CD14-positive monocyte (primary cell): ENCODE data around the gene PAFAH1B2. TPM values are rescaled to one million over a fixed set of nuclear protein-coding genes. Genes with fewer than 3 reads are reported as not detected.

ENCODE experiments used
- DNase-seq, 3 donors: peaks; one replicate each; pipeline ENCODE4 v3.0.0-alpha.2; 2011 to 2022
- H2AFZ ChIP-seq: 2 replicates; pipeline ENCODE4 v1.6.0; 2012; ENCODE audit warnings: mild to moderate bottlenecking, low read depth, low read length, inconsistent platforms; ENCODE audit not compliant: insufficient read depth, poor library complexity, severe bottlenecking
- H3K27ac ChIP-seq, 2 donors: 1 replicate in 1 of 2; 2 replicates in 1 of 2; pipeline ENCODE4 v1.5.1; 2012 to 2013; ENCODE audit warnings: low read length in 2 of 2, control low read depth in 1 of 2, inconsistent platforms in 1 of 2, low read depth in 1 of 2, mild to moderate bottlenecking in 1 of 2
- H3K27me3 ChIP-seq, 2 donors: one replicate each; pipeline versions ENCODE4 v1.6.0 to v1.6.1; 2011 to 2013; ENCODE audit warnings: low read length in 2 of 2; ENCODE audit not compliant: control insufficient read depth in 2 of 2, insufficient read depth in 2 of 2
- H3K36me3 ChIP-seq, 2 donors: replicated peaks in 1 of 2; 1 replicate in 1 of 2; 2 replicates in 1 of 2; pipeline versions ENCODE4 v1.5.1 to v1.6.1; 2012 to 2013; ENCODE audit warnings: low read length in 2 of 2, control low read depth in 1 of 2, inconsistent platforms in 1 of 2, mild to moderate bottlenecking in 1 of 2; ENCODE audit not compliant: insufficient read depth in 2 of 2, control insufficient read depth in 1 of 2
- H3K4me1 ChIP-seq, 2 donors: 1 replicate in 1 of 2; 2 replicates in 1 of 2; pipeline versions ENCODE4 v1.5.1 to v1.6.1; 2012 to 2013; ENCODE audit warnings: low read length in 2 of 2, control low read depth in 1 of 2, inconsistent platforms in 1 of 2, mild to moderate bottlenecking in 1 of 2, moderate library complexity in 1 of 2; ENCODE audit not compliant: insufficient read depth in 2 of 2, control insufficient read depth in 1 of 2
- H3K4me2 ChIP-seq: replicated peaks from 2 replicates; pipeline ENCODE3; 2012; ENCODE audit warnings: low read length, moderate library complexity, mild to moderate bottlenecking; ENCODE audit not compliant: poor library complexity, severe bottlenecking; ENCODE audit errors: extremely low read depth
- H3K4me3 ChIP-seq, 3 experiments: fragments of 200-600 bp in 1 of 3; sonication (generic) in 1 of 3; replicated peaks in 1 of 3; 1 replicate in 2 of 3; 2 replicates in 1 of 3; pipeline ENCODE4 v1.5.1; 2011 to 2013; ENCODE audit warnings: low read length in 3 of 3, mild to moderate bottlenecking in 3 of 3, control low read depth in 2 of 3, low read depth in 2 of 3, inconsistent platforms in 1 of 3, moderate library complexity in 1 of 3
- H3K79me2 ChIP-seq: 2 replicates; pipeline ENCODE4 v1.6.0; 2012; ENCODE audit warnings: mild to moderate bottlenecking, control low read depth, inconsistent platforms, low read length, moderate library complexity; ENCODE audit not compliant: insufficient read depth
- H3K9ac ChIP-seq: 2 replicates; pipeline ENCODE4 v1.6.0; 2017; ENCODE audit warnings: low read length, mild to moderate bottlenecking; ENCODE audit not compliant: insufficient read depth, poor library complexity, severe bottlenecking
- H3K9me3 ChIP-seq, 2 donors: replicated peaks in 1 of 2; 1 replicate in 1 of 2; 2 replicates in 1 of 2; pipeline versions ENCODE4 v1.5.1 to v1.6.1; 2012 to 2013; ENCODE audit warnings: low read length in 2 of 2, control low read depth in 1 of 2; ENCODE audit not compliant: control insufficient read depth in 1 of 2, insufficient read depth in 1 of 2
- H4K20me1 ChIP-seq: 2 replicates; pipeline ENCODE4 v1.6.0; 2012; ENCODE audit warnings: mild to moderate bottlenecking, low read length, control low read depth, moderate library complexity; ENCODE audit not compliant: insufficient read depth
- H3K27ac Mint-ChIP-seq, 7 donors: one replicate each; pipeline ENCODE4 v1.8.0; 2020; ENCODE audit warnings: mild to moderate bottlenecking in 7 of 7, mixed read lengths in 7 of 7, moderate library complexity in 6 of 7, inconsistent platforms in 2 of 7
- H3K27me3 Mint-ChIP-seq, 3 donors: one replicate each; pipeline ENCODE4 v1.8.0; 2021 to 2022; ENCODE audit warnings: low read depth in 3 of 3, mild to moderate bottlenecking in 3 of 3, mixed read lengths in 3 of 3, moderate library complexity in 3 of 3, inconsistent platforms in 1 of 3
- H3K36me3 Mint-ChIP-seq, 2 donors: one replicate each; pipeline ENCODE4 v1.8.0; 2020; ENCODE audit warnings: mixed read lengths in 2 of 2, inconsistent platforms in 1 of 2, mild to moderate bottlenecking in 1 of 2
- H3K4me1 Mint-ChIP-seq: one replicate; pipeline ENCODE4 v1.8.0; 2020; ENCODE audit warnings: mild to moderate bottlenecking, mixed read lengths
- H3K4me3 Mint-ChIP-seq, 2 donors: one replicate each; pipeline ENCODE4 v1.8.0; 2020; ENCODE audit warnings: mild to moderate bottlenecking in 2 of 2, mixed read lengths in 2 of 2, moderate library complexity in 1 of 2
- H3K9me3 Mint-ChIP-seq, 7 donors: one replicate each; pipeline ENCODE4 v1.8.0; 2020 to 2022; ENCODE audit warnings: mixed read lengths in 7 of 7, mild to moderate bottlenecking in 6 of 7, moderate library complexity in 6 of 7, inconsistent platforms in 2 of 7
- WGBS: methylation state at CpG from one replicate; pipeline ENCODE4 v1.1.5; 2013; ENCODE audit warnings: missing lambda C conversion rate; ENCODE audit not compliant: insufficient coverage; 5-methylcytosine and 5-hydroxymethylcytosine counted together
- intact Hi-C, 2 donors: fragments of 100-400 bp; cut with micrococcal nuclease; formaldehyde crosslinking; loops; one replicate each; pipeline versions ENCODE4 v1.15.0 to v1.15.1; 2023
- polyA plus RNA-seq, 3 donors: library from polyadenylated mRNA; depleted of rRNA in 1 of 3; unstranded in 2 of 3; stranded (reverse) in 1 of 3; fragments of 300-500 nt in 2 of 3; fragments of >200 nt in 1 of 3; fragmentation: Illumina TruSeq in 2 of 3; gene quantifications; 1 replicate in 2 of 3; 2 replicates in 1 of 3; pipeline ENCODE4 v1.2.3, GENCODE V29; 2012 to 2021
- TF ChIP-seq, protein P1 (sequence below): fragments of 200-600 bp; IDR thresholded peaks from one replicate; pipeline ENCODE4 v1.8.0; 2022; ENCODE audit warnings: antibody characterized with exemption, mild to moderate bottlenecking

Gene PAFAH1B2
- polyA plus RNA-seq, 3 donors: 16.9 to 25.1 (median 23.7) TPM

DNA sequence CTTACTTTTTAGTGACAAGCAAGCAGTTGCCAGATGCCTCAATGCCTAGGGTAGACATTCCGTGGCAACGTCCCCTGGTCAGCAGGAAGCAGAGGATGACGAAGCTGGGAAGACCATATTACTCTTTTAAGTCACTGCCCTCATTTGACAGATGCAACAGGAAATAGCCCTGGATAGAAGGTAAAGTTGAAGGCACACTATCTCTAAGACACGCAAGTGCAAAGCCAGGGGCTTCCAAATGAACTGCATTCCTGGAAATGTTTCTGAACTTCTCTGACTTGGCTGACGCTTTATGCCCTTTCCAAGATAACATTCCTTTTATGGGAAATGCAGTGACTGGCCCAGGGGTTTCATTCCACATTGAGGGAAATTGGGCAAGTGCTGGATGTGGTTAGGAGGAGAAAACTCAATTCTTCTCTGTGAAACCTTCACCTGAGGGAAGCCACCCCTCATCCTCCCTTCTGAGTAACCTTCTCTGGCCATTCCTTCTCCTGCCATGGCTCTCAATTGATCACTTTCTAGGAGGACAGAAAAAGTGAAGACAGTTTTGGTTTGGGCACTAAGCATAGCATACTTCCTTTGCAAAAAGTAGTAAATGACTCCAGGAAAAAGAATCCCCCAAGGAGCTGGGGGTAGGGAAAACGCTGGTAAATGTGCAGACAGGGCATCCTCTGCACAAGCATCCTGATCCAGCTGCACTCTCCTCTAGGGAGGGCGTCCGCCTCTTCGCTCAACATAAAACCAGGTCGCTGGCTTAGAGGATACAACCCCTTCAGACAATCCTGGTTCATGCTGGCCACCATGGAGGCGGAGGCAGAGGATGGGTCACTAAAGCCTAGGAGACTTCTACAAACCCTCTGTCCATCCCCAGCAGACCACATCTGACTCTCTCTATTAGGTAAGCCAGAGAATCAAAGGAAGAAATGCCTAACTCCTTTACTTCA, 73.3 kb downstream of the PAFAH1B2 start:
- H3K4me2 ChIP-seq: no peak overlapping the region
- H3K27me3 Mint-ChIP-seq: peaks cover 0 to 3% (median 0%) of the 10 kb centered on the region in 3 donors
- no peak for DNase-seq
- TF ChIP-seq, protein P1, sequence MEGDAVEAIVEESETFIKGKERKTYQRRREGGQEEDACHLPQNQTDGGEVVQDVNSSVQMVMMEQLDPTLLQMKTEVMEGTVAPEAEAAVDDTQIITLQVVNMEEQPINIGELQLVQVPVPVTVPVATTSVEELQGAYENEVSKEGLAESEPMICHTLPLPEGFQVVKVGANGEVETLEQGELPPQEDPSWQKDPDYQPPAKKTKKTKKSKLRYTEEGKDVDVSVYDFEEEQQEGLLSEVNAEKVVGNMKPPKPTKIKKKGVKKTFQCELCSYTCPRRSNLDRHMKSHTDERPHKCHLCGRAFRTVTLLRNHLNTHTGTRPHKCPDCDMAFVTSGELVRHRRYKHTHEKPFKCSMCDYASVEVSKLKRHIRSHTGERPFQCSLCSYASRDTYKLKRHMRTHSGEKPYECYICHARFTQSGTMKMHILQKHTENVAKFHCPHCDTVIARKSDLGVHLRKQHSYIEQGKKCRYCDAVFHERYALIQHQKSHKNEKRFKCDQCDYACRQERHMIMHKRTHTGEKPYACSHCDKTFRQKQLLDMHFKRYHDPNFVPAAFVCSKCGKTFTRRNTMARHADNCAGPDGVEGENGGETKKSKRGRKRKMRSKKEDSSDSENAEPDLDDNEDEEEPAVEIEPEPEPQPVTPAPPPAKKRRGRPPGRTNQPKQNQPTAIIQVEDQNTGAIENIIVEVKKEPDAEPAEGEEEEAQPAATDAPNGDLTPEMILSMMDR: no peak
- H3K9ac ChIP-seq: no peak overlapping the region
- H3K36me3 Mint-ChIP-seq: peaks cover 79 to 96% of the 10 kb centered on the region in 2 donors
- intact Hi-C loops: no loop called here
- H3K4me3 ChIP-seq: no peak overlapping the region
- peak overlapping the region in 2 of 7 donors; percentile 21 to 83 for H3K27ac Mint-ChIP-seq
- no peak overlapping the region for H3K27ac ChIP-seq
- no peaks in the 10 kb centered on the region for H3K79me2 ChIP-seq
- 93% methylated on average over 3 of the region's 11 CpGs for WGBS
- H3K36me3 ChIP-seq: peaks cover 90 to 95% of the 10 kb centered on the region in 2 donors
- H3K9me3 Mint-ChIP-seq: no peaks in the 10 kb centered on the region
- no peaks in the 10 kb centered on the region for H3K9me3 ChIP-seq
- H3K4me3 Mint-ChIP-seq: no peak overlapping the region
- no peak overlapping the region for H2AFZ ChIP-seq
- no peaks in the 10 kb centered on the region for H3K27me3 ChIP-seq
- peaks cover 0 to 3% of the 10 kb centered on the region in 2 donors for H3K4me1 ChIP-seq
- peaks cover 6% of the 10 kb centered on the region for H3K4me1 Mint-ChIP-seq
- no peaks in the 10 kb centered on the region for H4K20me1 ChIP-seq

DNA sequence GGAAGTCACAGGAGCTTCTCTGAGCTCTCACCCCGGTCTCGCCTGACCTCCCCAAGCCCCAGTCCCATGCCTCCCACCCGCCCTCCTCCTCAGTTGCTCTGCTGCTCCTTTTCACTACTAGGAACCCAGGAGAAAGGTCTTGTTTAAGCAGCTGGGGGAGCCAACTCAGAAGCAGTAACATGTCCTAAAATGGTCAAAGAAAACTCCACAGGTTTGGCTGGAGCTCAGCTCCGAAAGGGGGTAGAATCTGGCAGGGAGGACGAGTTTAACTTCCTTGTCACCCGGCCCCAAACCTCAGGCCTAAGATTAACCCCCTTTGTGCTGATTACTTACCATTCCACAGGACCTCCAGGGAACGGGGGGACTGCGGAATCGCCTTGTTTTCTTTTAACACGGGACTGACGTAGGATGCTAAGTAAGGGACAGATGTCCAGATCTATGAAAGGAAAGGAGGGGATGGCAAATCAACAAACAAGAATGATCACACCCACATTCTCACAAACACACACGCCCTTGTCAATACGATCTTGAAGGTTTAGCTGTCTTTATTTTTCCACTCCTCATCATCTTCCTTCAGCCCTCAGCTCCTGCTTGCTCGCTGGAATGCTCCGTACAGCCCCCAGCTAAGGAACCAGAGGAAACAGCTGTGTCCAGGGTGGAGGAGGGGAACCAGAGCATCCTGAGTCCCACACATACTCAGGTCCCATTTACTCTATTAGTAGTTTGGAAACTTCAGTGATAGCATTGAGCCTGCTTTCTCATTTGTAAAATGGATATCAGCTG, 74.2 kb downstream of the PAFAH1B2 start:
- H3K4me2 ChIP-seq: no peak overlapping the region
- H3K36me3 ChIP-seq: peaks cover 89 to 95% of the 10 kb centered on the region in 2 donors
- H3K4me1 ChIP-seq: peaks cover 0 to 3% of the 10 kb centered on the region in 2 donors
- TF ChIP-seq, protein P1: no peak
- no peak overlapping the region for H2AFZ ChIP-seq
- no peaks in the 10 kb centered on the region for H3K9me3 ChIP-seq
- H3K79me2 ChIP-seq: no peaks in the 10 kb centered on the region
- intact Hi-C loops: no loop called here
- Mint-ChIP-seq H3K27ac (peak overlapping the region in 2 of 7 donors; percentile 21 to 46), H3K4me3 (no peak overlapping the region), H3K27me3 (peaks cover 0 to 3% (median 0%) of the 10 kb centered on the region in 3 donors), H3K9me3 (no peaks in the 10 kb centered on the region), H3K4me1 (peaks cover 6% of the 10 kb centered on the region), H3K36me3 (peaks cover 79 to 96% of the 10 kb centered on the region in 2 donors)
- H3K27me3 ChIP-seq: no peaks in the 10 kb centered on the region
- no peaks in the 10 kb centered on the region for H4K20me1 ChIP-seq
- no peak for DNase-seq
- no peak overlapping the region for H3K4me3 ChIP-seq
- H3K27ac ChIP-seq: no peak overlapping the region
- H3K9ac ChIP-seq: no peak overlapping the region
- 100% methylated on average over 2 of the region's 15 CpGs for WGBS
